H1 (cell line): ENCODE measurements around the gene TCEAL4. TPM values are rescaled to one million over a fixed set of nuclear protein-coding genes. Genes with fewer than 3 reads are reported as not detected.

ENCODE experiments used
- CTCF ChIA-PET: fragments of 300-600 bp; sonication (Branson Sonifier 250); formaldehyde crosslinking; loops from one replicate; lab custom pipeline; 2021; ENCODE audit not compliant: partially characterized antibody; lab: Charles Lee
- POLR2A ChIA-PET: fragments of 300-600 bp; sonication (Branson Sonifier 250); formaldehyde crosslinking; loops from one replicate; lab custom pipeline; 2021; ENCODE audit warnings: inconsistent platforms; ENCODE audit not compliant: partially characterized antibody; lab: Charles Lee
- DNase-seq, 2 experiments: peaks; one replicate each; pipeline versions ENCODE4 v3.0.0 to v3.0.0-alpha.2; 2010 to 2022; ENCODE audit warnings: low spot score in 2 of 2, low read depth in 1 of 2, mixed read lengths in 1 of 2
- FAIRE-seq: peaks from 2 replicates; lab custom pipeline; 2011; peaks lifted over from hg19 to GRCh38; lab: Jason Lieb, UNC
- H2AFZ ChIP-seq: 2 replicates; pipeline ENCODE4 v1.8.1; 2012; ENCODE audit warnings: low read length, inconsistent platforms
- H2AK5ac ChIP-seq: 2 replicates; pipeline ENCODE4 v1.6.1; 2013; ENCODE audit warnings: low read depth, low read length
- H2BK120ac ChIP-seq: replicated peaks from 2 replicates; pipeline ENCODE3; 2013; ENCODE audit warnings: low read depth, low read length, inconsistent platforms
- H2BK12ac ChIP-seq: 2 replicates; pipeline ENCODE4 v1.6.1; 2013; ENCODE audit warnings: low read depth, low read length
- H2BK15ac ChIP-seq: 2 replicates; pipeline ENCODE4 v1.6.1; 2013; ENCODE audit warnings: low read length
- H2BK20ac ChIP-seq: 2 replicates; pipeline ENCODE4 v1.6.1; 2013; ENCODE audit warnings: low read length
- H2BK5ac ChIP-seq: 2 replicates; pipeline ENCODE4 v1.6.1; 2013; ENCODE audit warnings: low read depth, low read length
- H3K14ac ChIP-seq: 2 replicates; pipeline ENCODE4 v1.6.1; 2013; ENCODE audit warnings: inconsistent platforms; ENCODE audit not compliant: insufficient read length
- H3K18ac ChIP-seq: 2 replicates; pipeline ENCODE4 v1.6.1; 2013; ENCODE audit warnings: low read length; ENCODE audit errors: extremely low read depth
- H3K23ac ChIP-seq: 2 replicates; pipeline ENCODE4 v1.6.1; 2013; ENCODE audit warnings: inconsistent platforms; ENCODE audit not compliant: insufficient read length
- H3K23me2 ChIP-seq: 2 replicates; pipeline ENCODE4 v1.6.1; 2013; ENCODE audit warnings: low read depth, low read length
- H3K27ac ChIP-seq: 2 replicates; pipeline ENCODE4 v1.6.1; 2011; ENCODE audit warnings: low read depth, low read length, inconsistent platforms
- H3K27me3 ChIP-seq, 4 experiments: replicated peaks in 1 of 4; 1 replicate in 1 of 4; 2 replicates in 3 of 4; pipeline versions ENCODE4 v1.6.1 to v1.8.1; 2011 to 2013; ENCODE audit warnings: low read length in 3 of 4, mild to moderate bottlenecking in 3 of 4, inconsistent platforms in 2 of 4, mixed read lengths in 2 of 4, moderate library complexity in 1 of 4; ENCODE audit not compliant: control insufficient read depth in 3 of 4, insufficient read depth in 3 of 4; ENCODE audit errors: extremely low read depth in 1 of 4
- H3K36me3 ChIP-seq, 4 experiments: 2 replicates each; pipeline versions ENCODE4 v1.6.1 to v1.8.1; 2011 to 2013; ENCODE audit warnings: mild to moderate bottlenecking in 4 of 4, low read length in 3 of 4, moderate library complexity in 2 of 4, control low read depth in 1 of 4, inconsistent platforms in 1 of 4; ENCODE audit not compliant: insufficient read depth in 4 of 4, control insufficient read depth in 2 of 4
- H3K4ac ChIP-seq: replicated peaks from 2 replicates; pipeline ENCODE3; 2013; ENCODE audit warnings: low read length, low read depth, mixed read lengths, inconsistent platforms; ENCODE audit not compliant: insufficient read length
- H3K4me1 ChIP-seq, 4 experiments: replicated peaks in 1 of 4; 1 replicate in 1 of 4; 2 replicates in 3 of 4; pipeline versions ENCODE4 v1.6.1 to v1.8.1; 2011 to 2013; ENCODE audit warnings: low read length in 3 of 4, inconsistent platforms in 2 of 4, mixed read lengths in 1 of 4; ENCODE audit not compliant: insufficient read depth in 4 of 4, control insufficient read depth in 3 of 4
- H3K4me2 ChIP-seq, 2 experiments: 2 replicates each; pipeline versions ENCODE4 v1.6.1 to v1.8.1; 2011 to 2013; ENCODE audit warnings: low read depth in 2 of 2, low read length in 2 of 2, control low read depth in 1 of 2, inconsistent platforms in 1 of 2, mild to moderate bottlenecking in 1 of 2; ENCODE audit not compliant: insufficient read depth in 1 of 2
- H3K4me3 ChIP-seq, 4 experiments: fragments of 200-600, 300-600 bp in 1 of 4; sonication (generic), shearing (Covaris generic), sonication (Bioruptor Twin) in 1 of 4; 2 replicates each; pipeline versions ENCODE4 v1.5.1 to v1.8.1; 2011 to 2016; ENCODE audit warnings: low read length in 4 of 4, low read depth in 3 of 4, control low read depth in 2 of 4, inconsistent platforms in 2 of 4, mild to moderate bottlenecking in 2 of 4, mixed read lengths in 1 of 4, moderate library complexity in 1 of 4; ENCODE audit not compliant: insufficient read depth in 2 of 4; ENCODE audit errors: extremely low read depth in 1 of 4
- H3K56ac ChIP-seq: replicated peaks from 2 replicates; pipeline ENCODE3; 2013; ENCODE audit warnings: low read depth, mild to moderate bottlenecking, mixed read lengths, low read length, inconsistent platforms; ENCODE audit not compliant: insufficient read length
- H3K79me1 ChIP-seq: 2 replicates; pipeline ENCODE4 v1.6.1; 2013; ENCODE audit warnings: low read depth, low read length, control low read depth
- H3K79me2 ChIP-seq, 2 experiments: 2 replicates each; pipeline versions ENCODE4 v1.6.1 to v1.8.1; 2012 to 2013; ENCODE audit warnings: low read length in 2 of 2, mild to moderate bottlenecking in 2 of 2, inconsistent platforms in 1 of 2; ENCODE audit not compliant: insufficient read depth in 2 of 2, control insufficient read depth in 1 of 2
- H3K9ac ChIP-seq, 4 experiments: replicated peaks in 1 of 4; 1 replicate in 1 of 4; 2 replicates in 3 of 4; pipeline versions ENCODE4 v1.6.1 to v1.8.1; 2011 to 2013; ENCODE audit warnings: low read depth in 3 of 4, low read length in 3 of 4, control low read depth in 2 of 4, mild to moderate bottlenecking in 2 of 4, moderate library complexity in 2 of 4, inconsistent platforms in 1 of 4; ENCODE audit errors: extremely low read depth in 1 of 4
- H3K9me3 ChIP-seq, 2 experiments: 2 replicates each; pipeline versions ENCODE4 v1.6.1 to v1.8.1; 2012 to 2013; ENCODE audit warnings: mild to moderate bottlenecking in 2 of 2, moderate library complexity in 2 of 2, control low read depth in 1 of 2, inconsistent platforms in 1 of 2, low read depth in 1 of 2, low read length in 1 of 2, mixed read lengths in 1 of 2; ENCODE audit not compliant: insufficient read depth in 2 of 2
- H4K20me1 ChIP-seq, 2 experiments: replicated peaks in 1 of 2; 2 replicates each; pipeline versions ENCODE3 to v1.8.1; 2011 to 2013; ENCODE audit warnings: inconsistent platforms in 2 of 2, low read length in 2 of 2, mild to moderate bottlenecking in 1 of 2; ENCODE audit not compliant: insufficient read depth in 2 of 2, control insufficient read depth in 1 of 2
- H4K5ac ChIP-seq: 2 replicates; pipeline ENCODE4 v1.6.1; 2013; ENCODE audit warnings: low read length, low read depth, mixed read lengths, inconsistent platforms; ENCODE audit not compliant: insufficient read length
- H4K8ac ChIP-seq: 2 replicates; pipeline ENCODE4 v1.8.0; 2013; ENCODE audit warnings: mild to moderate bottlenecking, moderate library complexity, low read length, inconsistent platforms; ENCODE audit not compliant: insufficient read depth; ENCODE audit errors: extremely low read depth
- H4K91ac ChIP-seq: replicated peaks from 2 replicates; pipeline ENCODE3; 2013; ENCODE audit warnings: low read length, mixed read lengths, inconsistent platforms; ENCODE audit not compliant: insufficient read length
- ASH2L ChIP-seq: fragments of 200-600, 300-600 bp; sonication (generic); IDR thresholded peaks from one replicate; pipeline ENCODE4 v1.7.1; 2017; ENCODE audit warnings: low read length
- ATF2 ChIP-seq: IDR thresholded peaks from 2 replicates; pipeline ENCODE4 v1.6.1; 2012; ENCODE audit warnings: low read length, inconsistent platforms
- BACH1 ChIP-seq: IDR thresholded peaks from 2 replicates; pipeline ENCODE4 v1.6.1; 2012; ENCODE audit warnings: low read length, improper control_type of control experiment
- BCL11A ChIP-seq, 2 experiments: IDR thresholded peaks; one replicate each; pipeline ENCODE4 v1.6.1; 2011; ENCODE audit warnings: low read depth in 2 of 2, low read length in 2 of 2, mild to moderate bottlenecking in 2 of 2
- CBX8 ChIP-seq: fragments of 300-800, 300-1000 bp; sonication (generic); IDR thresholded peaks from 2 replicates; pipeline ENCODE4 v1.7.1; 2016; ENCODE audit warnings: low read depth, low read length, borderline replicate concordance
- CHD2 ChIP-seq: IDR thresholded peaks from 2 replicates; pipeline ENCODE4 v1.6.1; 2012; ENCODE audit warnings: low read length, improper control_type of control experiment
- KDM1A ChIP-seq: fragments of 200-600, 300-600 bp; sonication (generic); IDR thresholded peaks from 2 replicates; pipeline ENCODE4 v1.7.1; 2016; ENCODE audit warnings: mild to moderate bottlenecking, low read length, borderline replicate concordance
- MAFK ChIP-seq: IDR thresholded peaks from 2 replicates; pipeline ENCODE4 v1.6.1; 2012; ENCODE audit warnings: low read depth, mild to moderate bottlenecking, improper control_type of control experiment, low read length
- SIRT6 ChIP-seq: IDR thresholded peaks from one replicate; pipeline ENCODE4 v1.7.1; 2012; ENCODE audit warnings: low read length, inconsistent platforms
- SP4 ChIP-seq: IDR thresholded peaks from 2 replicates; pipeline ENCODE4 v1.6.1; 2012; ENCODE audit warnings: low read length, inconsistent platforms
- polyA plus RNA-seq, 7 experiments: library from polyadenylated mRNA; depleted of rRNA in 3 of 7; stranded (reverse) in 5 of 7; unstranded in 2 of 7; fragments of >200 nt in 5 of 7; fragments of 200-250 nt in 2 of 7; gene quantifications; 1 replicate in 5 of 7; 2 replicates in 1 of 7; 4 replicates in 1 of 7; pipeline versions ENCODE4 v1.2.1 to v1.2.3, GENCODE V29; 2011 to 2013; ENCODE audit warnings: missing spikeins in 2 of 7, mixed read lengths in 2 of 7
- total RNA-seq: library from RNA; stranded (reverse); fragmentation: NEBNext Ultra II Directional; extraction: Animal tissue kit (Norgen Biotek cat#: 25700); gene quantifications from 2 replicates; pipeline ENCODE4 v1.2.1, GENCODE V29; 2021
- TF ChIP-seq, protein P1 (sequence below), 3 experiments: IDR thresholded peaks; 1 replicate in 2 of 3; 2 replicates in 1 of 3; pipeline versions ENCODE4 v1.5.1 to v1.6.1; 2011; ENCODE audit warnings: low read length in 3 of 3, mild to moderate bottlenecking in 3 of 3, inconsistent platforms in 2 of 3, low read depth in 1 of 3, moderate library complexity in 1 of 3; ENCODE audit not compliant: insufficient read depth in 1 of 3; ENCODE audit errors: control extremely low read depth in 1 of 3

TCEAL4 gene
- total and polyA plus RNA-seq, 2 of the 8 experiments (the other 6 are each of a cell fraction or from before 2014, with no cell fraction given) = 10.1 to 53.0 TPM

DNA sequence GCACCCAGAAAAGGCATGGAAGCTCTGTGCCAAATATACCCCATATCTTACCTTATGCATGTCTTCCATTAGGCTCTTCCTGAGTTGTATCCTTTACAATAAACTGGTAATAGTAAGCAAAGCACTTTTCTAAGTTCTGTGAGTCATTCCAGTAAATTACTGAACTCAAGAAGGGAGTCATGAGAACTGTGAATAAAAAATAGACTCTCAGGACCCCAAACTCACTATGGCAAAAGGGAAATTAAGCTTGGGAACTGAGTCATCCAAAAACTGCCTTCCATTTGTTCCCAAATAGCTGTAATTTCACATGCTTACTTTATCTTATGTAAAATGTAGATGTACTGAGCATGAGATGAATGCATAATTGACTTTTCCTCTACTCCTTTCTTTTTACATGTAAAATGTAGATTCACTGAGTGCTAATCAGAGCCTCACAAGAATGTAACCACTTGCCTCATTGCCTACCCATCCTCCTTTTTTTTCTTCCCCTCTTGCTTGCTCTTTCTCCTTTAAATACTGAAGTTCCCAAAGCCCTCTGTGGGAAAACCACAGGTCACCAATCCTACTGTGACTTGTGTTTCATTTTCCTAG, 30.6 kb downstream of the TCEAL4 start:
- Histone ChIP-seq H3K23me2 (no peaks in the 10 kb centered on the region), H3K4me2 (no peak overlapping the region), H3K14ac (no peak overlapping the region), H2BK15ac (no peak overlapping the region), H3K27me3 (no peaks in the 10 kb centered on the region), H4K91ac (no peak overlapping the region), H3K27ac (no peak overlapping the region), H2AK5ac (no peak overlapping the region), H3K4me1 (no peaks in the 10 kb centered on the region), H2BK120ac (no peak overlapping the region), H3K79me2 (no peaks in the 10 kb centered on the region), H3K79me1 (no peaks in the 10 kb centered on the region), H3K4me3 (no peak overlapping the region), H3K9ac (no peak overlapping the region), H4K8ac (no peak overlapping the region), H3K23ac (no peak overlapping the region), H2BK5ac (no peak overlapping the region), H4K20me1 (no peaks in the 10 kb centered on the region), H2BK12ac (no peak overlapping the region), H2BK20ac (no peak overlapping the region), H3K9me3 (no peaks in the 10 kb centered on the region), H3K18ac (no peak overlapping the region), H2AFZ (no peak overlapping the region), H3K56ac (no peak overlapping the region), H3K36me3 (no peaks in the 10 kb centered on the region), H3K4ac (no peak overlapping the region), H4K5ac (no peak overlapping the region)
- FAIRE-seq (no peak), DNase-seq (no peak)
- POLR2A ChIA-PET = no interaction called here
- CTCF ChIA-PET = no interaction called here
- TF ChIP-seq MAFK (no peak), CHD2 (no peak), SP4 (no peak), ASH2L (no peak), KDM1A (no peak), CBX8 (no peak), BACH1 (no peak), SIRT6 (no peak), ATF2 (no peak), BCL11A (IDR thresholded peaks at IDR 0.05; ENCODE audit: low read depth in 2 of 2, low read length in 2 of 2) (no peak)
- TF ChIP-seq, protein P1, sequence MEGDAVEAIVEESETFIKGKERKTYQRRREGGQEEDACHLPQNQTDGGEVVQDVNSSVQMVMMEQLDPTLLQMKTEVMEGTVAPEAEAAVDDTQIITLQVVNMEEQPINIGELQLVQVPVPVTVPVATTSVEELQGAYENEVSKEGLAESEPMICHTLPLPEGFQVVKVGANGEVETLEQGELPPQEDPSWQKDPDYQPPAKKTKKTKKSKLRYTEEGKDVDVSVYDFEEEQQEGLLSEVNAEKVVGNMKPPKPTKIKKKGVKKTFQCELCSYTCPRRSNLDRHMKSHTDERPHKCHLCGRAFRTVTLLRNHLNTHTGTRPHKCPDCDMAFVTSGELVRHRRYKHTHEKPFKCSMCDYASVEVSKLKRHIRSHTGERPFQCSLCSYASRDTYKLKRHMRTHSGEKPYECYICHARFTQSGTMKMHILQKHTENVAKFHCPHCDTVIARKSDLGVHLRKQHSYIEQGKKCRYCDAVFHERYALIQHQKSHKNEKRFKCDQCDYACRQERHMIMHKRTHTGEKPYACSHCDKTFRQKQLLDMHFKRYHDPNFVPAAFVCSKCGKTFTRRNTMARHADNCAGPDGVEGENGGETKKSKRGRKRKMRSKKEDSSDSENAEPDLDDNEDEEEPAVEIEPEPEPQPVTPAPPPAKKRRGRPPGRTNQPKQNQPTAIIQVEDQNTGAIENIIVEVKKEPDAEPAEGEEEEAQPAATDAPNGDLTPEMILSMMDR (IDR thresholded peaks at IDR 0.05; ENCODE audit: control extremely low read depth in 1 of 3, insufficient read depth in 1 of 3, low read depth in 1 of 3, low read length in 3 of 3) = no peak
